Natural killer cell (primary cell): ENCODE results near the gene ISG15. TPM values are rescaled to one million over a fixed set of nuclear protein-coding genes. Genes with fewer than 3 reads are reported as not detected.
A peak's percentile ranks its signal among the peaks of the same experiment; 100 is the strongest.

ENCODE experiments used
- ATAC-seq, 3 donors: fragments of 150-1000 bp in 2 of 3; fragments of 200-7000 bp in 1 of 3; cut with Tn5 transposase; 1 replicate in 1 of 3; 2 replicates in 2 of 3; pipeline ENCODE4 v1.10.0; 2021; ENCODE audit warnings: mild to moderate bottlenecking in 2 of 3, moderate library complexity in 2 of 3
- DNase-seq, 2 donors: peaks; one replicate each; pipeline versions ENCODE4 v3.0.0 to v3.0.0-alpha.2; 2013 to 2021; ENCODE audit warnings: mixed read lengths in 1 of 2
- H3K27ac ChIP-seq: one replicate; pipeline ENCODE4 v1.5.1; 2013; ENCODE audit warnings: mild to moderate bottlenecking, low read length
- H3K27me3 ChIP-seq: one replicate; pipeline ENCODE4 v1.6.1; 2013; ENCODE audit warnings: low read length; ENCODE audit not compliant: control insufficient read depth, insufficient read depth
- H3K36me3 ChIP-seq: one replicate; pipeline ENCODE4 v1.6.1; 2013; ENCODE audit warnings: low read length; ENCODE audit not compliant: control insufficient read depth, insufficient read depth
- H3K4me1 ChIP-seq: one replicate; pipeline ENCODE4 v1.6.1; 2013; ENCODE audit warnings: low read length; ENCODE audit not compliant: control insufficient read depth, insufficient read depth
- H3K4me3 ChIP-seq: one replicate; pipeline ENCODE4 v1.5.1; 2013; ENCODE audit warnings: low read length
- H3K9me3 ChIP-seq: one replicate; pipeline ENCODE4 v1.6.1; 2013; ENCODE audit warnings: low read length; ENCODE audit not compliant: control insufficient read depth, insufficient read depth
- H3K27ac Mint-ChIP-seq, 2 donors: one replicate each; pipeline ENCODE4 v1.8.0; 2022; ENCODE audit warnings: mild to moderate bottlenecking in 2 of 2, mixed read lengths in 2 of 2, moderate library complexity in 1 of 2
- H3K27me3 Mint-ChIP-seq, 2 donors: one replicate each; pipeline ENCODE4 v1.8.0; 2022; ENCODE audit warnings: low read depth in 2 of 2, mixed read lengths in 2 of 2
- H3K36me3 Mint-ChIP-seq: one replicate; pipeline ENCODE4 v1.8.0; 2022; ENCODE audit warnings: mixed read lengths
- H3K4me1 Mint-ChIP-seq, 2 donors: one replicate each; pipeline ENCODE4 v1.8.0; 2022; ENCODE audit warnings: mixed read lengths in 2 of 2
- H3K4me3 Mint-ChIP-seq: one replicate; pipeline ENCODE4 v1.8.0; 2022; ENCODE audit warnings: mild to moderate bottlenecking, moderate library complexity, mixed read lengths
- H3K9me3 Mint-ChIP-seq, 2 donors: one replicate each; pipeline ENCODE4 v1.8.0; 2022; ENCODE audit warnings: mixed read lengths in 2 of 2
- WGBS: methylation state at CpG from one replicate; pipeline ENCODE4 v1.1.7; 2013; ENCODE audit warnings: missing lambda C conversion rate; ENCODE audit not compliant: insufficient coverage; 5-methylcytosine and 5-hydroxymethylcytosine counted together
- intact Hi-C: fragments of 100-400 bp; cut with micrococcal nuclease; formaldehyde crosslinking; loops from one replicate; pipeline ENCODE4 v1.14.2; 2022
- total RNA-seq, 4 donors: library from RNA; stranded (reverse); fragments of 120-200 nt in 1 of 4; gene quantifications; one replicate each; pipeline versions ENCODE4 v1.2.3 to v1.2.4, GENCODE V29; 2013 to 2022
- TF ChIP-seq, protein P1 (sequence below): fragments of 200-600 bp; IDR thresholded peaks from one replicate; pipeline ENCODE4 v1.8.0; 2022; ENCODE audit warnings: antibody characterized with exemption

The ISG15 gene
- total RNA-seq, 3 donors from 2014 or later (not counting 1 experiment from before 2014, with no cell fraction given), result 17.0 to 56.9 (median 50.2) TPM

DNA sequence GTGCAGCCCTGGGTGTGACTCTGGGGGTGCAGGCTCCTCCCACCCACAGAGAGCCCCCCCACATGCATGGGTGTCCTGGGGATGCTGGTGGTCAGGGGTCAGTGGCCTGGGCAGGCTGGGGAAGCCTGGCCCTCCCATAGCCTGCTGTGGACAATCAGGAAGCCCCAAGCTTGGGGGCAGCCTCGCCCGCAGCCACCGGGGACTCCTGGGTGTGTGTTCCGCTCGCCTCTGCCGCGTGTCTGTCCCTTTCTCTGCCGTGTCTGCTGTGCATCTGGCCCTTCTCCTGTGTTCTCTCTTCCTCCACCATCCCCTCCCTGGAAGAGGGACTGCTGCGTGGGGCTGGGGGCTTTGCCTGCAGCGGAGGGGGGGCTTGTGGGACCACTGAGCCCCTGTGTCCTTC is 29.5 kb downstream of the ISG15 start:
- Mint-ChIP-seq H3K27ac (no peak overlapping the region), H3K4me3 (peak overlapping the region; percentile 52), H3K9me3 (no peaks in the 10 kb centered on the region), H3K27me3 (peaks cover 7 to 9% of the 10 kb centered on the region in 2 donors), H3K36me3 (no peaks in the 10 kb centered on the region), H3K4me1 (peaks cover 0 to 19% of the 10 kb centered on the region in 2 donors)
- intact Hi-C loops, result no loop called here
- Histone ChIP-seq H3K36me3 (no peaks in the 10 kb centered on the region), H3K27me3 (peaks cover 6% of the 10 kb centered on the region), H3K4me3 (no peak overlapping the region), H3K4me1 (peaks cover 25% of the 10 kb centered on the region), H3K9me3 (no peaks in the 10 kb centered on the region), H3K27ac (no peak overlapping the region)
- 89% methylated on average over 10 of the region's 10 CpGs for WGBS
- DNase-seq (peak in 1 of 2 donors; percentile 44), ATAC-seq (no peak)
- TF ChIP-seq, protein P1, sequence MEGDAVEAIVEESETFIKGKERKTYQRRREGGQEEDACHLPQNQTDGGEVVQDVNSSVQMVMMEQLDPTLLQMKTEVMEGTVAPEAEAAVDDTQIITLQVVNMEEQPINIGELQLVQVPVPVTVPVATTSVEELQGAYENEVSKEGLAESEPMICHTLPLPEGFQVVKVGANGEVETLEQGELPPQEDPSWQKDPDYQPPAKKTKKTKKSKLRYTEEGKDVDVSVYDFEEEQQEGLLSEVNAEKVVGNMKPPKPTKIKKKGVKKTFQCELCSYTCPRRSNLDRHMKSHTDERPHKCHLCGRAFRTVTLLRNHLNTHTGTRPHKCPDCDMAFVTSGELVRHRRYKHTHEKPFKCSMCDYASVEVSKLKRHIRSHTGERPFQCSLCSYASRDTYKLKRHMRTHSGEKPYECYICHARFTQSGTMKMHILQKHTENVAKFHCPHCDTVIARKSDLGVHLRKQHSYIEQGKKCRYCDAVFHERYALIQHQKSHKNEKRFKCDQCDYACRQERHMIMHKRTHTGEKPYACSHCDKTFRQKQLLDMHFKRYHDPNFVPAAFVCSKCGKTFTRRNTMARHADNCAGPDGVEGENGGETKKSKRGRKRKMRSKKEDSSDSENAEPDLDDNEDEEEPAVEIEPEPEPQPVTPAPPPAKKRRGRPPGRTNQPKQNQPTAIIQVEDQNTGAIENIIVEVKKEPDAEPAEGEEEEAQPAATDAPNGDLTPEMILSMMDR, result no peak

DNA sequence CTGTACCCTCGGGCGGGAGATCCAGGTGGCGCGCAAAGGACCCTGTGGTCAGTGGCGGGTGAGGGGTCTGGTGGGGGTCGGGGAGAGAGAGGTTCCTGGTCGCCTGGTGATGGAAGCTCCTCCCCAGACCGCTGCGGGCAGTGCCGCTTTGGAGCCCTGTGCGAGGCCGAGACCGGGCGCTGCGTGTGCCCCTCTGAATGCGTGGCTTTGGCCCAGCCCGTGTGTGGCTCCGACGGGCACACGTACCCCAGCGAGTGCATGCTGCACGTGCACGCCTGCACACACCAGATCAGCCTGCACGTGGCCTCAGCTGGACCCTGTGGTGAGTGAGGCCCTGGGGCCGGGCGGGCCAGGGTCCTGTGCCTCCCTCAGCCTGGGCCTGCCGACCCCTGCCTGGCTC is 30.1 kb downstream of the ISG15 start:
- intact Hi-C loops, result no loop called here

DNA sequence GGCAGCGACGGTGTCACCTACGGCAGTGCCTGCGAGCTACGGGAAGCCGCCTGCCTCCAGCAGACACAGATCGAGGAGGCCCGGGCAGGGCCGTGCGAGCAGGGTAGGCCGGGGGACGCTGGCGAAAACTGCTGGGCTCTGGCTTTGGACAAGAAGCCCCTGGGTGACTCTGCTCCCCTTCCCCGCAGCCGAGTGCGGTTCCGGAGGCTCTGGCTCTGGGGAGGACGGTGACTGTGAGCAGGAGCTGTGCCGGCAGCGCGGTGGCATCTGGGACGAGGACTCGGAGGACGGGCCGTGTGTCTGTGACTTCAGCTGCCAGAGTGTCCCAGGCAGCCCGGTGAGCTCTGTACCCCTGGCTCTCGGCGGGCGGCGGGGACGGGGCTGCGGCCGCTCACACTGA is 30.6 kb downstream of the ISG15 start:
- TF ChIP-seq, protein P1, result no peak
- Mint-ChIP-seq H3K4me3 (no peak overlapping the region), H3K36me3 (no peaks in the 10 kb centered on the region), H3K9me3 (no peaks in the 10 kb centered on the region), H3K27me3 (peaks cover 0 to 2% of the 10 kb centered on the region in 2 donors), H3K27ac (no peak overlapping the region), H3K4me1 (peaks cover 0 to 13% of the 10 kb centered on the region in 2 donors)
- H3K4me3 ChIP-seq, result no peak overlapping the region
- intact Hi-C loops, result no loop called here
- no peaks in the 10 kb centered on the region for H3K9me3 ChIP-seq
- H3K27ac ChIP-seq, result no peak overlapping the region
- ATAC-seq, result no peak
- H3K4me1 ChIP-seq, result peaks cover 17% of the 10 kb centered on the region
- DNase-seq, result no peak
- no peaks in the 10 kb centered on the region for H3K36me3 ChIP-seq
- WGBS, result 96% methylated on average over 33 of the region's 33 CpGs
- peaks cover 2% of the 10 kb centered on the region for H3K27me3 ChIP-seq

More for the DNA sequence above, 30.1 kb downstream of the ISG15 start:
- no peaks in the 10 kb centered on the region for H3K9me3 ChIP-seq
- no peak for ATAC-seq
- H3K36me3 ChIP-seq, result no peaks in the 10 kb centered on the region
- no peak overlapping the region for H3K4me3 Mint-ChIP-seq
- peaks cover 22% of the 10 kb centered on the region for H3K4me1 ChIP-seq
- no peak for DNase-seq
- H3K27me3 ChIP-seq, result peaks cover 2% of the 10 kb centered on the region
- no peak overlapping the region for H3K4me3 ChIP-seq
- H3K27ac ChIP-seq, result no peak overlapping the region
- TF ChIP-seq, protein P1, result no peak
- peaks cover 5 to 7% of the 10 kb centered on the region in 2 donors for H3K27me3 Mint-ChIP-seq
- H3K9me3 Mint-ChIP-seq, result no peaks in the 10 kb centered on the region
- H3K27ac Mint-ChIP-seq, result no peak overlapping the region
- H3K36me3 Mint-ChIP-seq, result no peaks in the 10 kb centered on the region
- 95% methylated on average over 26 of the region's 27 CpGs for WGBS
- peaks cover 0 to 19% of the 10 kb centered on the region in 2 donors for H3K4me1 Mint-ChIP-seq

DNA sequence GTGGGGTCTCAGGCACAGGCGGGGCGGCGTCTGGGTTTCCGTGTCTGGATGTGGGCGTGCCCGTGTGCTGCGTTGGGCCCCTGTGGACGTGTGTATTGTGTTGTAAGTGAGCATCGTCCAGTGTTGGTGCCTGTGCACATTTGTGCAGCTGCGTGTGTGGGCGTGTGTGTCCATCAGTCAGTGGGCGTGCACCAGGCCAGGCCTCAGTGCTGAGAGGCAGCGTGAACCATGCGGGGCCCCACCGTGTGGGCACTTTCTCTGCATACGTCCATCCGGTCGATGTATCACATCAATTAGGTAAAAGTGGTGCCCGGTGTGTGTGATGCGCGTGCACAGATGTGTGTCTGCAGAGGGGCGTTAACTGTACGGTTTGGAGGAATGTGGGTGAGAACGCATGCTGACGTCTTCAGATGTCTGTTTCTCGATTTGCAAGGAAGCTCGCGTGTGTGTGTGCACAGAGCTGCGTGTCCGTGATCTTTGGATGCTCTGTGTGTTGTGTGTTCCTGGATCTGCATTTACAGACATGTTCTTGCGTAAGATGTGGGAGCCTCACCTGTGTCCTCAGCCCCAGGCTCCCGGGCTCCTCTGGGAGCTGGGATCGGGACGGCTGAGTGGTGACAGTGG is 31.3 kb downstream of the ISG15 start:
- H3K36me3 Mint-ChIP-seq, result no peaks in the 10 kb centered on the region
- no peak overlapping the region for H3K27ac Mint-ChIP-seq
- no peak overlapping the region for H3K4me3 Mint-ChIP-seq
- TF ChIP-seq, protein P1, result no peak
- ATAC-seq, result no peak
- Histone ChIP-seq H3K27me3 (no peaks in the 10 kb centered on the region), H3K27ac (no peak overlapping the region), H3K4me1 (peaks cover 11% of the 10 kb centered on the region), H3K9me3 (no peaks in the 10 kb centered on the region), H3K36me3 (no peaks in the 10 kb centered on the region), H3K4me3 (no peak overlapping the region)
- intact Hi-C loops, result no loop called here
- peaks cover 0 to 7% of the 10 kb centered on the region in 2 donors for H3K4me1 Mint-ChIP-seq
- 92% methylated on average over 34 of the region's 34 CpGs for WGBS
- no peaks in the 10 kb centered on the region for H3K9me3 Mint-ChIP-seq
- H3K27me3 Mint-ChIP-seq, result no peaks in the 10 kb centered on the region
- peak in 1 of 2 donors; percentile 50 for DNase-seq
